A673 (cell line): ENCODE results near the gene TP53I11. TPM values are rescaled to one million over a fixed set of nuclear protein-coding genes. Genes with fewer than 3 reads are reported as not detected.

Experiments
- BruUV-seq: library from RNA; stranded (reverse); fragments of 400-500 nt; replicated peaks from 2 replicates; lab custom pipeline; 2021; lab: Mats Ljungman, UMichigan
- CTCF ChIA-PET: fragments of 300-600 bp; sonication (Branson Sonifier 250); formaldehyde crosslinking; loops from one replicate; lab custom pipeline; 2022; ENCODE audit warnings: antibody characterized with exemption; lab: Charles Lee
- POLR2A ChIA-PET: fragments of 300-600 bp; sonication (Branson Sonifier 250); formaldehyde crosslinking; loops from one replicate; lab custom pipeline; 2022; ENCODE audit warnings: antibody characterized with exemption; ENCODE audit not compliant: low non-redundant PET; lab: Charles Lee
- DNase-seq: peaks from one replicate; pipeline ENCODE4 v3.0.0-alpha.2; 2015; ENCODE audit warnings: low spot score
- H3K27ac ChIP-seq: fragments of 200-600 bp; sonication (generic); 2 replicates; pipeline ENCODE4 v1.5.1; 2016; ENCODE audit warnings: mixed run types, low read depth, mild to moderate bottlenecking, mixed read lengths, antibody characterized with exemption, low read length; ENCODE audit not compliant: poor library complexity, severe bottlenecking
- H3K27me3 ChIP-seq: fragments of 200-600 bp; sonication (generic); replicated peaks from 2 replicates; pipeline ENCODE4 v1.6.1; 2017; ENCODE audit warnings: mixed run types, low read depth, mild to moderate bottlenecking, mixed read lengths, antibody characterized with exemption, low read length; ENCODE audit not compliant: insufficient read depth, poor library complexity
- H3K36me3 ChIP-seq: fragments of 200-600 bp; sonication (generic); 2 replicates; pipeline ENCODE4 v1.6.1; 2016; ENCODE audit warnings: mixed run types, mild to moderate bottlenecking, mixed read lengths, antibody characterized with exemption, low read length; ENCODE audit not compliant: insufficient read depth, poor library complexity, severe bottlenecking
- H3K4me1 ChIP-seq: fragments of 200-600 bp; sonication (generic); 2 replicates; pipeline ENCODE4 v1.6.1; 2017; ENCODE audit warnings: mixed run types, mild to moderate bottlenecking, mixed read lengths, antibody characterized with exemption, low read length; ENCODE audit not compliant: insufficient read depth, poor library complexity, severe bottlenecking
- H3K4me3 ChIP-seq: fragments of 200-600 bp; sonication (generic); 2 replicates; pipeline ENCODE4 v1.5.1; 2016; ENCODE audit warnings: low read depth, mixed run types, mild to moderate bottlenecking, mixed read lengths, low read length; ENCODE audit not compliant: poor library complexity, severe bottlenecking
- H3K9me3 ChIP-seq: fragments of 200-600 bp; sonication (generic); 2 replicates; pipeline ENCODE4 v1.6.1; 2016; ENCODE audit warnings: mixed run types, low read depth, mild to moderate bottlenecking, mixed read lengths, antibody characterized with exemption, low read length; ENCODE audit not compliant: poor library complexity, severe bottlenecking
- CTCF ChIP-seq: fragments of 300-800, 200-600 bp; sonication (generic); conservative IDR thresholded peaks from 2 replicates; pipeline ENCODE4 v1.5.1; 2017; ENCODE audit warnings: low read depth, mild to moderate bottlenecking, antibody characterized with exemption, low read length, moderate library complexity, mixed read lengths
- EZH2 ChIP-seq: fragments of 200-600 bp; sonication (generic); IDR thresholded peaks from 2 replicates; pipeline ENCODE4 v1.6.1; 2017; ENCODE audit warnings: borderline replicate concordance, low read depth, mild to moderate bottlenecking, mixed read lengths, antibody characterized with exemption, low read length; ENCODE audit not compliant: poor library complexity, severe bottlenecking
- intact Hi-C: fragments of 100-400 bp; cut with micrococcal nuclease; formaldehyde crosslinking; loops from one replicate; pipeline ENCODE4 v1.10.0; 2022; ENCODE audit not compliant: unreplicated experiment
- total RNA-seq: library from RNA; stranded (reverse); gene quantifications from 2 replicates; pipeline ENCODE4 v1.2.3, GENCODE V29; 2021

The TP53I11 gene
- total RNA-seq, 1 experiment from 2014 or later, result 52.0 TPM

GRCh38 chr11:44949160-44950030, 1.3 kb downstream of the TP53I11 start:
- BruUV-seq, result no TSS peak
- DNase-seq, result peak; percentile 75
- Histone ChIP-seq H3K4me1 (peaks cover 9% of the 10 kb centered on the region), H3K9me3 (no peaks in the 10 kb centered on the region), H3K27me3 (no peaks in the 10 kb centered on the region), H3K27ac (peak overlapping the region; percentile 88), H3K4me3 (peak overlapping the region; percentile 91), H3K36me3 (no peaks in the 10 kb centered on the region)
- intact Hi-C loops, result no loop called here
- no peak for TF ChIP-seq EZH2
- TF ChIP-seq CTCF, result peak; percentile 91
- ChIA-PET CTCF (interaction anchor here (0.6 to 1.1 kb wide), 4 partner anchors 13 to 384 kb away, joined by 3 to 6 read pairs (median 4); partner anchors contain the start of gene CD82), POLR2A (interaction anchor here (0.6 to 0.7 kb wide), 2 partner anchors 22 to 254 kb away, joined by 5 to 7 read pairs; no protein-coding TSS in a partner anchor)

- Histone ChIP-seq H3K27ac (no peak overlapping the region), H3K4me1 (peaks cover 9% of the 10 kb centered on the region), H3K27me3 (no peaks in the 10 kb centered on the region), H3K36me3 (no peaks in the 10 kb centered on the region), H3K9me3 (no peaks in the 10 kb centered on the region), H3K4me3 (no peak overlapping the region)
- TF ChIP-seq CTCF (no peak), EZH2 (no peak)
- intact Hi-C loops, result no loop called here
- ChIA-PET CTCF (interaction anchor here (0.6 to 1.1 kb wide), 3 partner anchors 12 to 121 kb away, joined by 3 to 6 read pairs (median 4); no protein-coding TSS in a partner anchor), POLR2A (interaction anchor here (0.6 to 0.7 kb wide), 2 partner anchors 114 to 903 kb away, joined by 3 read pairs; no protein-coding TSS in a partner anchor)
- DNase-seq, result no peak
- no TSS peak for BruUV-seq
Observed at GRCh38 chr11:44948155-44948554, 2.5 kb downstream of the TP53I11 start.

- CTCF ChIA-PET, result interaction anchor here (0.8 to 1.1 kb wide), 2 partner anchors 11 to 158 kb away, joined by 3 to 5 read pairs; no protein-coding TSS in a partner anchor
- Histone ChIP-seq H3K27me3 (no peaks in the 10 kb centered on the region), H3K27ac (no peak overlapping the region), H3K4me3 (no peak overlapping the region), H3K36me3 (no peaks in the 10 kb centered on the region), H3K9me3 (no peaks in the 10 kb centered on the region), H3K4me1 (peaks cover 9% of the 10 kb centered on the region)
- DNase-seq, result no peak
- intact Hi-C loops, result no loop called here
- TF ChIP-seq EZH2, result no peak
- TF ChIP-seq CTCF, result no peak
- no TSS peak for BruUV-seq
- POLR2A ChIA-PET, result interaction anchor here (0.6 kb wide), 1 partner anchor 133 kb away, joined by 3 read pairs; no protein-coding TSS in a partner anchor
Observed at GRCh38 chr11:44947114-44947513, 3.6 kb downstream of the TP53I11 start.
